Keratinocyte (primary cell): ENCODE data around the gene SLFN14.

Experiments
- EZH2 ChIP-seq: IDR thresholded peaks from one replicate; pipeline ENCODE4 v1.6.1; 2012; ENCODE audit warnings: inconsistent platforms, mild to moderate bottlenecking, low read length, moderate library complexity
- TF ChIP-seq, protein P1 (sequence below), 3 experiments: IDR thresholded peaks in 1 of 3; conservative IDR thresholded peaks in 1 of 3; optimal IDR thresholded peaks in 1 of 3; 2 replicates in 2 of 3; 3 replicates in 1 of 3; pipeline versions ENCODE3 to v1.5.1; 2011; ENCODE audit warnings: low read length in 3 of 3, mild to moderate bottlenecking in 3 of 3, moderate library complexity in 2 of 3, control low read depth in 1 of 3, inconsistent platforms in 1 of 3; ENCODE audit not compliant: insufficient read depth in 2 of 3; ENCODE audit errors: extremely low read depth in 1 of 3

DNA sequence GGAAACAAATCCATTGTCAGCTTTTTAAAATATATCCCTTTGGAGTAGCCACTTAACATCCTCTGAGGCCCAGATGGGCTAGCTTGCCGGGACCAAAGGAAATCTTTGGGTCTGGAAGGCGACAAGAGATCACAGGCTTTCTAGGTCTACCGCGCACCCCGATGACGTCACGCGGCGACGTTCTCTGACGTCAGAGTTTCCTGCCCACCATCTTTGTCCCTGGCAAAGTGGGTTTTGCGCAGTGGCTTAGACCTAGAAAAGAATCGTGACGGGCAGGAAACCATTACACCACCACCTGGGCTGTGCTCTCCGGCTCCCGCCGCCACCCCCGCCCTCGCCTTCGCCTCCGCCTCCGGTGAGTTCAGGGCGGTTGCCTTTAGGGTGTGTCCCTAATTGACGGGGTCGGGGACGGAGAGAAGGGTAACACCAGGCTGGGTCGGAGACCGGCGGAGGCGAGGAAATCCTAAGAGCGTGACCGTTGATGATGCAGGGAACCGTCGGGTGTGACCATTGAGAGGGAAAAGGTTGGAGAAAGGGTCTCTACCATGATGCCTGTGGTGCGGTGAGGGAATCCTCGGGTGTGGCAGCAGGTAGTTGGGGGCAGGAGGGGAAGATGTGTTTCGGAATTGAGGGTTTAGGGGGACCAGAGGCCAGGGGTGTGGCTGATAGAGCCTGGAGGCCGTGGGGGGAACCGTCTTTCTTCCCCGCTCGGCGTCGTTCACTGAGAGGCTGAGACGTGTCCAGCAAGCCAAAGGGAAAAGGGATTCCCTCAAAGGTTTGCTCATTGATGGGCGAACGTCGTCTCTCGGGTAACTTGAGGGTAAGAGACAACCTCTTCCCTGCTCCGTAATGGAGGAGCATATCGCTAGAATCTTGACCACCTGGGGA, 26.7 kb upstream of the SLFN14 start, which contains the start of gene AP2B1:
- TF ChIP-seq, protein P1, sequence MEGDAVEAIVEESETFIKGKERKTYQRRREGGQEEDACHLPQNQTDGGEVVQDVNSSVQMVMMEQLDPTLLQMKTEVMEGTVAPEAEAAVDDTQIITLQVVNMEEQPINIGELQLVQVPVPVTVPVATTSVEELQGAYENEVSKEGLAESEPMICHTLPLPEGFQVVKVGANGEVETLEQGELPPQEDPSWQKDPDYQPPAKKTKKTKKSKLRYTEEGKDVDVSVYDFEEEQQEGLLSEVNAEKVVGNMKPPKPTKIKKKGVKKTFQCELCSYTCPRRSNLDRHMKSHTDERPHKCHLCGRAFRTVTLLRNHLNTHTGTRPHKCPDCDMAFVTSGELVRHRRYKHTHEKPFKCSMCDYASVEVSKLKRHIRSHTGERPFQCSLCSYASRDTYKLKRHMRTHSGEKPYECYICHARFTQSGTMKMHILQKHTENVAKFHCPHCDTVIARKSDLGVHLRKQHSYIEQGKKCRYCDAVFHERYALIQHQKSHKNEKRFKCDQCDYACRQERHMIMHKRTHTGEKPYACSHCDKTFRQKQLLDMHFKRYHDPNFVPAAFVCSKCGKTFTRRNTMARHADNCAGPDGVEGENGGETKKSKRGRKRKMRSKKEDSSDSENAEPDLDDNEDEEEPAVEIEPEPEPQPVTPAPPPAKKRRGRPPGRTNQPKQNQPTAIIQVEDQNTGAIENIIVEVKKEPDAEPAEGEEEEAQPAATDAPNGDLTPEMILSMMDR (optimal IDR thresholded peaks at IDR 0.05 in 1 of 3, IDR thresholded peaks at IDR 0.05 in 1 of 3, conservative IDR thresholded peaks at IDR 0.05 in 1 of 3; ENCODE audit: extremely low read depth in 1 of 3, insufficient read depth in 2 of 3, low read length in 3 of 3): no peak
- no peak for TF ChIP-seq EZH2
